ENCODE measurements around the gene DPEP2.
"Not testable (repeated sequence)": the region's sequence is repeated elsewhere in the genome, so short reads cannot be mapped to it uniquely, and the experiment has no call there.

DPEP2 gene

GRCh38 chr16:67975321-67976105 is 23.8 kb downstream of the DPEP2 start:
- no peak for DNase-seq

GRCh38 chr16:67972285-67972684 is 27.0 kb downstream of the DPEP2 start:
- not testable (repeated sequence) for DNase-seq

DNA sequence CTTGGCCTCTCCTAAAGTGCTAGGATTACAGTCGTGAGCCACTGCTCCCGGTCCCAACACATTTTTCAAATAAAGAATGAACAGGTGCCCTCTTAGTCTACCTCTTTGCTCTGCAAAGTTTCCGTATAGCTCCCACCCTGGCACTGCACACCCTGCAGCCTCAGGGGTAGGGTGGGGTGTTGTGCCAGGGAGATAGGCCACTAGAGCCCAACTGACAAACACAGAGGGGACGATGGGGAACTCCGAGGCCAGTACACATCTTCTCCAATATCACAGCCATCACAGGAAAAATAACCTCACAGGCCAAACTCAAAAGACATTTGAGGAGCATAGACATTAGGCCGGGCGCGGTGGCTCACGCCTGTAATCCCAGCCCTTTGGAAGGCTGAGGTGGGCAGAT is 28.2 kb downstream of the DPEP2 start:
- DNase-seq: no peak

GRCh38 chr16:67969254-67970039 is 29.8 kb downstream of the DPEP2 start:
- DNase-seq: no peak

- DNase-seq: peak; percentile 56
These were observed 30.7 kb downstream of the DPEP2 start, which contains the start of gene SLC12A4 for GRCh38 chr16:67968400-67969253. SLC12A4 (minus strand) TSS chr16:67968637; CDS start chr16:67968553, 84 bp downstream.

- DNase-seq: no peak
These were observed 31.3 kb downstream of the DPEP2 start for GRCh38 chr16:67967958-67968399.

DNA sequence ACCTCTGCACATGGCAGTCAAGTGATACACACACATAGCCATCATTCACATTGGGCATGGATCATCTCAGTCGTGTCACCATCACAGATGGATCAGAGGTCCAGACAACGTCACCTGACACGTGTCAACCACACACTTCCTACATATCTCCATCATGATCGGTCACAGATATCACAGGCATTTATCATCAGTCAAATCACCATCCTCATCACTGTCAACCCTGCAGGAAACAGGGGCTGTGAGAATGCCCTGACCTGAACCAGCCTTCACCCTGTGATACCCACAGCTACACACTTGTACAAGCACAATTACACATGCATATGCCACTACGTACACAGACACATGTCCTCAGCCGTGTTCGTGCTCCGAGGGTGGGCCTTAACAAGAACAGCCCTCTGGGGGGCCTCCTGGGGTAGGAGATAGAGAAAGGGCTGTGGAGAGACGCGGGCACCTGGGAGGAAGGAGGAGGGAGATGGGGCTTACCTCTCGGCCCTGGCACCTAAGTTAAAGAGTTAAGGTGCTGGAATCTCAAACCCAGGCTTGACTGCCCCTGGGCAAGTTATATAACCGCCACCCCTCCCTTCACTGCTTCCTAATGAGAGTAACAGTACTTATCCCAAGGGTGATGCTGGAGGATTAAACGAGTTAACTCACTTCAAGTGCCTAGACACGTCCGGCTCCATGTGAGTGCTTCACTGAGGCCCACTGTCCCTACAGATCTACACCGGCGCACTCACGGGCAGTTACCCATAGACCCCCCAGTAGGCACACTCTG is 31.9 kb downstream of the DPEP2 start:
- DNase-seq: no peak

- no peak for DNase-seq
These were observed 32.6 kb downstream of the DPEP2 start for GRCh38 chr16:67966549-67967182.

- no peak for DNase-seq
These were observed 33.4 kb downstream of the DPEP2 start for GRCh38 chr16:67965668-67966548.

GRCh38 chr16:67964477-67965131 is 34.7 kb downstream of the DPEP2 start:
- no peak for DNase-seq

DNA sequence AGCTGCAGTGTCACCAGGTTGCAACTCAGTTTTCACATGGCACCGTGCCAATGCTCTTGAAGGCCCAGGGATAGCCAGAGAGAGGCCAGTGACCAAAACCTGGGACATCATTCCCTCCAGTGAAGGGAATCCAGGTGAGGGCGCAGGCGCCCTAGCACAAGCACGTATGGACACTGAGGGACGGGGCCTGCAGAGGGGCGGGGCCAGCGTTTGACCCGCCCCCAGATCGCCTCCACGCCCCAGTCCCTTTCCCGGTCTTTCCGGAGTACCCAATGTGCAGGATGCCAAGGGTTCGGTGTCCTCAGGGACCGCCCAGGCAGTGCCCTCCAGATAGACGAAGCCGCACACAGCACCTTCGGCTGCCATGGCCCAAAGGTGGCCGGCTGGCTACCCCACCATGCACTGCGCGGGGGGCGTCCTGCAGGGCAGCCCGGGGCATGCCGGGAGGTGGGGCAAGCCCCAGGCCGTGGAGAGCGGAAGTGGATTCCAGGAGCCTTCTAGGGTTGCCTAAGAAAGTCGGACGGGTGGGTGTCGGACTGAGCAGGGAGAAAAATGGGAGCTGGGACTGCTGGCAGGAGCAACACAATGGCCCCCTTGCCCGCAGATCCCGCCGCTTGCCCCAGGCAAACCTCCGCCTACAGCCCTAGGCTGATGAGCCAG is 35.5 kb downstream of the DPEP2 start:
- DNase-seq: no peak

GRCh38 chr16:67963292-67963661 is 36.0 kb downstream of the DPEP2 start:
- DNase-seq: no peak

DNA sequence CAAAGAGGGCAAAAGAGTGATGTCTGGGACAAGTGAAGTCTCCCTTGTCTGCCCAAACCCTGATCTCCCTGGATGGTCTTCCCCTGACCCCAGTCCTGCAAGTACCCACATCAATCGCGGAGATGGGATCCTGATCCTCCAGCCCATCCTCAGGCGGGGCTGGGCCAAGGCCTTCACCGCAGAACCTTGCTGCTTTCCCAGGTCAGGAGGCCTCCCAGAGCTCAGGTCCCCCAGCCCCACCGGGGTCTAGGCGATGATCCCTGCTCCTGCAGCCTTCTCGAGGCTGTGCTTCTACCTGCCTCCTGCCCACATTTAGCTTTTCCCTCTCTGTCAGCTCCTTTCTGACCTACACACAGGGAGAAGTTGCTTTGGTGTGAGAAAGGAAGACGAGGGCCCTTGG is 37.1 kb downstream of the DPEP2 start:
- no peak for DNase-seq

- peak; percentile 60 for DNase-seq
These were observed 37.7 kb downstream of the DPEP2 start for GRCh38 chr16:67961551-67961957.

GRCh38 chr16:67959536-67960329 is 39.6 kb downstream of the DPEP2 start:
- no peak for DNase-seq

GRCh38 chr16:67957622-67958021 is 41.7 kb downstream of the DPEP2 start:
- no peak for DNase-seq

- no peak for DNase-seq
These were observed 44.7 kb downstream of the DPEP2 start for GRCh38 chr16:67954421-67955196.
